ENCODE measurements around the gene MYL9. TPM values are rescaled to one million over a fixed set of nuclear protein-coding genes. Genes with fewer than 3 reads are reported as not detected.
A peak's percentile ranks its signal among the peaks of the same experiment; 100 is the strongest.

The MYL9 gene
- total RNA-seq, 1 donor from 2014 or later = 8.3 TPM

DNA sequence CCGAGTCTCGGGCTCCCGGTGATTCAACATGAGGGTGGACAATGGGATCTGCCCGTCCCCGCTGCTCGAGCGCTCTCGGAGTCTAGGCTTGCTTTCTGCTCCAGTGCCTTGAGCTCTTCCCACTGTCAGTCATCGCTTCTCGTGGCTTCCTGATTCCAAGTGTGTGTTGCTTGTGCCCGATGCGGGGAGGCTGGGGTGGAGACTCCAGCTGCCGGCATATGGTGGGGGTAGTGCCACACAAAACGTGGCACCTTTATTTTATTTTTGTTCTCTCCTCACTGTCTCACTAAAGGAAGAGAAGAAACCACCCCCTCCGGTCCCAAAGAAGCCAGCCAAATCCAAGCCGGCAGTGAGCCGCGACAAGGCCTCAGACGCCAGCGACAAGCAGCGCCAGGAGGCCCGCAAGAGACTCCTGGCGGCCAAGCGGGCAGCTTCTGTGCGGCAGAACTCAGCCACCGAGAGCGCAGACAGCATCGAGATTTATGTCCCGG, 14.8 kb upstream of the MYL9 start:
- DNase-seq = no peak

- DNase-seq = no peak
Measured at GRCh38 chr20:36527331-36528125, 13.8 kb upstream of the MYL9 start.

DNA sequence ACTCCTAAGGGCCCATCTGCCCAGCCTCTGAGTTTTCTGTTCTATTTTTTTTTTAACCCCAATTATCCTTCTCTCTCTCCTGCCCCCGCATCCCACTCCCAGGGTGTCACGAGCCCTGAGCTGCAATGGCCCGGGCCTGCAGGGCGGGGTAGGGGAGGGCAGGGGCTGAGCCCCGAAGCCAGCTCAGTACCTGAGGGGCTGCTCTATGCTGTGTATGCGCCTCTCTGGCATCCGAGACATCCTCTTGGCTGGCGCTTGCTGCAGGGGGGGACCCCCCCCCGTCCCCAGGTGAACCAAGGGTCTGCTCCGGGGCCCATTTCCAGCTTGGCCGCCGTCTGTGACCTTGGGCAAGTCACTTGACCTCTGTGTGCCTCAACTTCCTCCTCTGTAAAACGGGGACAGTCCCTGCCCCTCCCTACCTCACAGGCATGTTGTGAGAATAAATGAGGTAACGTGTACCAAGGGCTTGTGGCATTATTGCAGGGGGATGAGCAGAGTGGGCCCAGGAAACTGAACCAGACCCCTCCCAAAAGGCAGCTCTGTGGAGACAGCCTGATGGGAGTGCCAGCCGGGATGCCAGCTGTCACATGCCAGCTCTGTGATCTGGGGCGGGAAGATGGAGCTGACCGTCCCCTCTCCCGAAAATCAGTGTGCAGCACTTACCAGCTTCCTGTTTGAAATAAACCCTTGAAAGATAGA, 13.0 kb upstream of the MYL9 start:
- no peak for DNase-seq

- DNase-seq = no peak
Measured at GRCh38 chr20:36528875-36529417, 12.4 kb upstream of the MYL9 start.

DNA sequence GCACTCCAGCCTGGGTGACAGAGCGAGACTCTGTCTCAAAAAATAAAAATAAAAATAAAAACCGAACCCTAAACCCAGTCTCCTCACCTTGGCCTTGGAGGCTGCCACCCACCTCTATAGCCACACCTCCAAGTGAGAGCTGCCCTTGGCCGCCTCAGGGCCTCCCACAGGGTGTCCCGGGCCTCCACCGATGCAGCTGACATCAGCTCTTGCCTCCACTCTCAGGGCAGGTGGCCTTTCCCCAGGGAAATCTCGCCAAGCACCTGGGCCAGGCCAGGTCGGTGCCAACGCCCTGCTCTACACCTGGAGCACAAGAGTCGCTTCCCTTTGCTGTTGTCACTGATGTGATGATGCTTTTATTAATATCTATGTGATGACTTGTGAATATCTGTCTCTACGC, 8.9 kb upstream of the MYL9 start:
- no peak for DNase-seq

DNA sequence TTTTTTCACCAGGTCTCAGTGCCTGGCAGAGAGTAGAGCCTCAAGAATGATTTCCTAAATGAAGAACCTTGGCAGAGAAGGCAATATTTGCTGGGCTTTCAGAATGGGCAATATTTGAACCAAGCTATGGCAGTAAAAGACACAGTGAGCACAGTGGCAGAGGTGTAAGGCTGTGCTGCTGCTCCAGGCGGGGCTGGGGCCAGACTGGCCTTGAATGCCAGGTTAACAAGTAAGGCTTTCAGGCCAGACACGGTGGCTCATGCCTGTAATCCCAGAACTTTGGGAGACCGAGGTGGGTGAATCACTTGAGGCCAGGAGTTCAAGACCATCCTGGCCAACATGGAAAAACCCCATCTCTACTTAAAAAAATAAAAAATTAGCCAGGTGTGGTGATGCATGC, 8.5 kb upstream of the MYL9 start:
- DNase-seq = no peak

DNA sequence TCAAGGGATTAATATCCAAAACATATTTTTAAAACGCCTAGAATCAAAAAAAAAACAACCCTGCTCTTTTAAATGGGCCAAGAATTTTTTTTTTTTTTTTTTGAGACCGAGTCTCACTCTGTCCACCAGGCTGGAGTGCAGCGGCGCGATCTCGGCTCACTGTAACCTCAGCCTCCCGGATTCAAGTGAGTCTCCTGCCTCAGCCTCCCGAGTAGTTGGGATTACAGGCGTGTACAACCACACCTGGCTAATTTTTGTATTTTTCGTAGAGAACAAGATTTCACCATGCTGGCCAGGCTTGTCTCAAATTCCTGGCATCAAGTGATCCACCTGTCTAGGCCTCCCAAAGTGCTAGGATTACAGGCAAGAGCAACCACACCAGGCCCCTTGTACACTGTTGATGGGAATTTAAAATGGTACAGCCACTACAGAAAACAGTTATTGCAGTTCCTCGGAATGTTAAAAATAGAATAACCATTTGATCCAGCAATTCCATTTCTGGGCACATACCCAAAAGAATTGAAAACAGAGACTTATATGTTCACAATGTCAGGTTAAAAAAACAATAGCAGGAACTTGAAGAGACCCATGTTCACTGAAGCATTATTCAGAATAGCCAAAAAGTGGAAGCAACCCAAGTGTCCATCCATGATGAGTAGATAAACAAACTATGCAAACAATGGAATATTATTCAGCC, 3.1 kb upstream of the MYL9 start:
- DNase-seq = peak; percentile 51

DNA sequence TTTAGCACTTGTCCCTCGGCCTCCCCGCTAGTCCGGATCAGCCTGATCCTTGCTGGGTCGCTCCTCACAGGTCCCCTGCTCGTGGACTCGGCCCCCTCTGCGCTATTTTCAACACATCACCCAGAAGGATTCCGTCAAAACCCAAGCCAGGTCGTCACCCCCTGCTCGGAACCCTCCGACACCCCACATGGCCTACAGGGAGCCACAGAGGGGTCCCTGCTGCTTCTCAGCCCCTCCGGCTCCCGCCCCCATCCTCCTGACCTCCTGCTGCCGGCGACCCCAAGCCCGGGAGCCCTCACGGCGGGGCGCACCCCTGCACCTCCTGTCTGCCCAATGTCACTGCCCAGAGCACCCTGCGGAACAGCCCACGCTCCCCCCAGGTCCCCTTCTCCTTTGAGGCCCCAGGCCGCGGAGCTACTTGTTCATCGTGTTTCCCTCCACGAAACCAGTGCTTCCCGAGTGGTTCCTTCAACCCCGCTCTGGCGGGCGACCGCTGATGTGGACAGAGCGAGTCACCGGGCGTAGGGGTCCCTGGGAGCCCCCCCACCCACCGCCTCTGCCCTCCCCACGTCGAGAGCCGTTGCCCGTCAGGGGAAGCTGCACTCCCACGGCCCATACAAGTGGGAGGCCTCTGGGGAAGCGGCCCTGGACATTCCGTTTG, 638 bp upstream of the MYL9 start:
- DNase-seq = no peak

DNA sequence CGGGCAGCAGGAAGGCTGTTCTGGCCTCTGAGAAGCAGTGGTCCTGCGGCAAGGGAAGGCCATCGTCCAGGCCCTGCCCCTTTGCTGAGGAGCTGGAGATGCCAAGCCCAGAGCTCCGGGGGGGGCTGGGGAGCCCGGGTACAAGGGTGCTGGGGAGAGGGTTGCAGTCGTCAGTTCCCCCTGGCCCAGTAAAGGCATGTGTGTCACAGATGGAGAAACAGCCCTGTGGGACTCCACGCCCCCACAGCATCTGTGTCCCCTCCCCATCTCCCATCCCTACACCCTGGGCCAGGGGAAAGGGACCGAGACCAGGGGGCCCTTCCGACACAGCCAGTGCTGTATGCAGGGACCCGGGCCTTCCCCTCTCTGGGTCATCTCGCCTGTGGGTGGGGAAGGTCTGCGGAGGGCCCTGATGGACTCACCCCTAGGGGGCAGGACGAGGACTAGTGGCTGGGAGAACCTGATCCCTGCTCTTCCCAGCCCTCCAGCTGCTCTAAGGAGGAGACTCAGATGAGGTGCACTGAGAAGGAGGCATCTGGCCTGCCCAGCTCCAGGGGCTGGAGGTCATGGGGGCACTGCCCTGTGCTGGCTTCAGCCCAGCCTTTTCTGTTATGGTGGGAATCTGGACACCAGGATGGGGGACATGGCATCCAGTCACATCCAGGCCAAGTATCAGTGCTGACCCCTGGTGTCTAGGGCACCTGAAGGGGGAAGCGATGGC, 609 bp downstream of the MYL9 start:
- DNase-seq = peak; percentile 66

DNA sequence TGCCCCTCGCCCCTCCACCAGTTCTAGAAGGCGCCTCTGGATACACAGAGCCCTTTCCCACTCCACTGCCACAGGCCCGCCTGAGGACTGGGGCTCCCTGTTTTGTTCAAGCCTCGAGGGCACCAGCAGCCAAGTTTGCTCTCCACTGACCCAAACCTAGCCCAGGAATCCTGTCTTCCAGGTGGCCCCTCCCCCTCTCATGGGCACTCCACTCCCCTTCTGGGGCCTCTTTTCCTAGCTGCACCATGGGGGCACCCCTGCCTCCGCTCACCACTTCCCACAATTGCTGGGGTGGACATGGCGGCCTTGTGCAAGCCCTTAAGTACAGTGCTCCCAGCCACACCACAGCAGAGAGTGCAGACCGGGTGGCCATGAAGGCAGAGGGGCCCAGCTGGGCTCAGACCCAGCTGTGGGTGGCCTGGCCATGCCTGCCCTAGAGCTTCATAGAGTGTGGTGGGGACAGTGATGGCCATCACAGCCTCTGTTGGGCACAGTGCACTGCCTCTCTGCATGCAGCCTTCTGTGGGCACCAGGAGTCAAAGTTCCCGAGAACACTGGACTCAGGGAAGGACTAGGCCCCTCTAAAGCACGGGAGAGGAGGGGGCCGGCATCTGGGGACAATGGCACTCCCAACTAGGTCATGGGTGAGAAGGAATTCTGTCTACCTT, 1.3 kb downstream of the MYL9 start:
- DNase-seq = no peak

DNA sequence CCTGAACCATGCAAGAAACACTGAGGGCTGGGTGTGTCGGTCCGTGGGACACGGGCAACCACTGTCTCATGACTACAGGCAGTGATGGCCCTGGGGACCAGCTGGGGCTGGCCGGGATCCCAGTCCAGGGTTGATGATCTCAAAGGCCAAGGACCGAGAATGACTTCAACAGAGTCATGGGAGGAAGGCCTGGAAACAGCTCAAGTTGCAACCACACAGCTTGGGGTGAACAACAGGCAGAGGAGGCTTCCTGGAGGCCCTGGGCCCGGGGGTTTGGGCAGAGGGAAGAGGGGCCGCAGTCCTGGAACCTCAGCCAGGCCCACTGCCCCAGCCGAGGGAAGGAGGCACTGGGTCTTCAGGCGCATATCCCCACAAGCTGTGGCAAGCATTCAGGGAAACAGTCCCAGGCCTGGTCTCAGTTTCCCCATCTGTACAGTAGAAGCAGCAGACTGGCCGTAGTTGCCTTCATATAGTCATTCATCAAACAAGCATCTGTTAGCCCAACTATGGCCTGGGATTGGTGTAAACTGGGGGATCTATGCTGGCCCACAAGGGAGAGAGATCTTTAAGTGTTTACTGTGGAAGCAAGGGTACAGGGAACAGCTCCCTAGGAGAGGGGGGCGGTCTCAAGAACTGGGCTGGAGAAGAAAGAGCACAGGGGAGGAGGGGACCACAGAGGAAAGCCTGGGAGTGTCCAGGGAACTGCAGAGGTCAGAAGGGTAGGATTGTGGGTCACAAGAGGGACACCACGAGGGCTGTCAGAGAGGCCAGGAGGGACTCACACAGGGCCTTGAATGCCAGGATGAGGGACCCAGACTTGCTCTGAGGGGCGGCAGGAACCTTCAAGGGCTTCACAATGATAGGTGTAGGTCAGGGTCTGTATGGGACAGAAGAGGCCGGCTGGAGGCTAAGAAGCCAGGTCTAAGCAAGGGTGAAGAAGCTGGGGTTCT, 2.1 kb downstream of the MYL9 start:
- DNase-seq = no peak

- peak; percentile 75 for DNase-seq
Measured at GRCh38 chr20:36544134-36545018, 3.1 kb downstream of the MYL9 start.

- DNase-seq = no peak
Measured at GRCh38 chr20:36546111-36546736, 4.9 kb downstream of the MYL9 start.

- no peak for DNase-seq
Measured at GRCh38 chr20:36547186-36548005, 6.1 kb downstream of the MYL9 start.

DNA sequence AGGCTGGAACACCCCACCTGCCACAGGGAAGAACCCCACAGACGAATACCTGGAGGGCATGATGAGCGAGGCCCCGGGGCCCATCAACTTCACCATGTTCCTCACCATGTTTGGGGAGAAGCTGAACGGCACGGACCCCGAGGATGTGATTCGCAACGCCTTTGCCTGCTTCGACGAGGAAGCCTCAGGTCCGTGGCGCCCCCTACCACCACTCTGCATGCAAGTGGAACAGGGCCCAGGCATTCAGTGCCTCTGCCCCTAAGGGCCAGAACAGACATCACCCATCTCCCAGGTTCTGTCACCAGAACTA, 6.6 kb downstream of the MYL9 start:
- DNase-seq = no peak

DNA sequence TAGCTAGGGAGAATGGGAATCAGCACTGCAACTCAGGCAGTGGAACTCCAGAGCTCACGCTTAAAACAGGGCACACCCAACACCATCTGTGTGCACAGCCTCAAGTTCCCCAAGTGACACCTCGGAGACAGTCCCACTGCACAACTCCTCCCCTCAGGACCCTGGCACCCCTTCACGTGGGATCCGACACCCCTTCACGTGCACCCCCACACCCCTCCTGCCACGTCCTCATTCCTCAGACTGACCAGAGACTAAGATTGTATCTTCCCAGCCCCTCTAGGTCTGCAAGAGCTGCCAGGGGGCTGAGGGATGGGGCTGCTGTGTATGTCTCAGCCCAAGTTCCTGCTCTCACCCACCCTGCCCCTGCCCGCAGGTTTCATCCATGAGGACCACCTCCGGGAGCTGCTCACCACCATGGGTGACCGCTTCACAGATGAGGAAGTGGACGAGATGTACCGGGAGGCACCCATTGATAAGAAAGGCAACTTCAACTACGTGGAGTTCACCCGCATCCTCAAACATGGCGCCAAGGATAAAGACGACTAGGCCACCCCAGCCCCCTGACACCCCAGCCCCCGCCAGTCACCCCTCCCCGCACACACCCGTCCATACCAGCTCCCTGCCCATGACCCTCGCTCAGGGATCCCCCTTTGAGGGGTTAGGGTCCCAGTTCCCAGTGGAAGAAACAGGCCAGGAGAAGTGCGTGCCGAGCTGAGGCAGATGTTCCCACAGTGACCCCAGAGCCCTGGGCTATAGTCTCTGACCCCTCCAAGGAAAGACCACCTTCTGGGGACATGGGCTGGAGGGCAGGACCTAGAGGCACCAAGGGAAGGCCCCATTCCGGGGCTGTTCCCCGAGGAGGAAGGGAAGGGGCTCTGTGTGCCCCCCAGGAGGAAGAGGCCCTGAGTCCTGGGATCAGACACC, 7.6 kb downstream of the MYL9 start:
- no peak for DNase-seq

- DNase-seq = no peak
Measured at GRCh38 chr20:36549628-36549941, 8.3 kb downstream of the MYL9 start.

Data from tongue (tissue), 2 donors.